ENCODE results near the gene ANKS1B. TPM values are rescaled to one million over a fixed set of nuclear protein-coding genes. Genes with fewer than 3 reads are reported as not detected.

Gene ANKS1B
- total and polyA plus RNA-seq, 7 donors = 0.46 to 7.4 (median 3.6) TPM

DNA sequence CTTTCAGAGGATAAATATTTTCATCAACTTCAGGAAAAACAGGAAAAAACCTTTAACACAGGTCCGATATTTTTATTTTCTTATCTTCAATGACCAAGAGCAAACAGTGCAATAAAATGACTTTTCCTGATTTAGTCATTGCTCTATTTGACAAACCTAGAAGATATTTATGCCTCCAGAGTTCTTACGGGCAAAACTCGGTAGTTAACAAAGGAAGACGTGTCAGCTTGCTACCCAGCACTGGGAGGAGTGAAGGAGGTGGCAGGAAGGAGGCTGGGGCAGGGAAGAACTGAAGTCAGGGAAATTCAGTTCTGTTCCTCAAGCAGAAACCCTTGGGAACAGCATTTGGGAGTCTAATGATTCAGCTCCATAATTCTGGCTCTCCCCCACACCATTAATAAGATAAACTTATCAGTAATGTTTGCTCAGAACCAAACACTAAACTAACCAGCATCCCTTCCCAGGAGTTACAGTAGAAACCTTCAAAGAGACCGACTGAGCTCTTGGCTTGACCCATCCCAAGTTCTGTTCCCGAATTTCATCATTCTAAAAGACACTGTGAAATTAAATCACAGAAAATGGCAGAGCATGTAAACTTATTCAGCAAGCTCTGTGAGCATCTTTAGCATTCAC is 1176.4 kb downstream of the ANKS1B start:
- intact Hi-C loops (cut with DNase I) = no loop called here
- TF ChIP-seq, protein P1, sequence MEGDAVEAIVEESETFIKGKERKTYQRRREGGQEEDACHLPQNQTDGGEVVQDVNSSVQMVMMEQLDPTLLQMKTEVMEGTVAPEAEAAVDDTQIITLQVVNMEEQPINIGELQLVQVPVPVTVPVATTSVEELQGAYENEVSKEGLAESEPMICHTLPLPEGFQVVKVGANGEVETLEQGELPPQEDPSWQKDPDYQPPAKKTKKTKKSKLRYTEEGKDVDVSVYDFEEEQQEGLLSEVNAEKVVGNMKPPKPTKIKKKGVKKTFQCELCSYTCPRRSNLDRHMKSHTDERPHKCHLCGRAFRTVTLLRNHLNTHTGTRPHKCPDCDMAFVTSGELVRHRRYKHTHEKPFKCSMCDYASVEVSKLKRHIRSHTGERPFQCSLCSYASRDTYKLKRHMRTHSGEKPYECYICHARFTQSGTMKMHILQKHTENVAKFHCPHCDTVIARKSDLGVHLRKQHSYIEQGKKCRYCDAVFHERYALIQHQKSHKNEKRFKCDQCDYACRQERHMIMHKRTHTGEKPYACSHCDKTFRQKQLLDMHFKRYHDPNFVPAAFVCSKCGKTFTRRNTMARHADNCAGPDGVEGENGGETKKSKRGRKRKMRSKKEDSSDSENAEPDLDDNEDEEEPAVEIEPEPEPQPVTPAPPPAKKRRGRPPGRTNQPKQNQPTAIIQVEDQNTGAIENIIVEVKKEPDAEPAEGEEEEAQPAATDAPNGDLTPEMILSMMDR (IDR thresholded peaks at IDR 0.05) = no peak
- H3K36me3 ChIP-seq (ENCODE audit: insufficient read depth in 1 of 2, low read depth in 1 of 2) = no peaks in the 10 kb centered on the region
- no peaks in the 10 kb centered on the region for H3K4me1 ChIP-seq
- WGBS, 3 donors = 41 to 52% (median 44%) methylated on average over 6 of the region's 6 CpGs
- DNase-seq (no peak), ATAC-seq (no peak)
- H3K27me3 ChIP-seq (ENCODE audit: insufficient read depth in 3 of 3, low read length in 2 of 3) = no peaks in the 10 kb centered on the region
- no peaks in the 10 kb centered on the region for H3K9me3 ChIP-seq
- H3K27ac ChIP-seq = no peak overlapping the region
- no peak overlapping the region for H3K4me3 ChIP-seq

DNA sequence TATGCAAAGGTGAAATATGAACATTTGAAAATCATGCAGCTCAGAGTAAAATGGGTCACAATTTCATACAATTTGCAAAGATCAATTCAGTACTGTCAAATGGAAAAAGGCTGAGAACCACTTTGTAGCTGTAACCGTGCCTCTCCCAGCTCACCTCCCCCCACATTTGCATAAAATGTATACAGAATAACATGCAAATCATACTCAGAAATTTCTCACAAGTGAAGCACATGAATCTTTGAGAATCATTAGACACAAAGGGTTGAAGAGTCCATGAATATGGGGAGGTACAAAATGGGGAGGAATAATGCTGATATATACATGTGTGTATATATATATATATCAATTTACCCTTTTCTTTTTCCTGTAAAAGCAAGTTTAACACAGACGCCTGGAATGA is 1177.5 kb downstream of the ANKS1B start:
- no peak for DNase-seq
- ATAC-seq = no peak
- Histone ChIP-seq H3K27ac (no peak overlapping the region), H3K4me3 (no peak overlapping the region), H3K36me3 (ENCODE audit: insufficient read depth in 1 of 2, low read depth in 1 of 2) (no peaks in the 10 kb centered on the region), H3K4me1 (no peaks in the 10 kb centered on the region), H3K27me3 (ENCODE audit: insufficient read depth in 3 of 3, low read length in 2 of 3) (no peaks in the 10 kb centered on the region), H3K9me3 (no peaks in the 10 kb centered on the region)
- 65 to 78% (median 72%) methylated on average over 2 of the region's 2 CpGs for WGBS, 3 donors
- intact Hi-C loops (cut with DNase I) = no loop called here
- TF ChIP-seq, protein P1 (IDR thresholded peaks at IDR 0.05) = no peak

DNA sequence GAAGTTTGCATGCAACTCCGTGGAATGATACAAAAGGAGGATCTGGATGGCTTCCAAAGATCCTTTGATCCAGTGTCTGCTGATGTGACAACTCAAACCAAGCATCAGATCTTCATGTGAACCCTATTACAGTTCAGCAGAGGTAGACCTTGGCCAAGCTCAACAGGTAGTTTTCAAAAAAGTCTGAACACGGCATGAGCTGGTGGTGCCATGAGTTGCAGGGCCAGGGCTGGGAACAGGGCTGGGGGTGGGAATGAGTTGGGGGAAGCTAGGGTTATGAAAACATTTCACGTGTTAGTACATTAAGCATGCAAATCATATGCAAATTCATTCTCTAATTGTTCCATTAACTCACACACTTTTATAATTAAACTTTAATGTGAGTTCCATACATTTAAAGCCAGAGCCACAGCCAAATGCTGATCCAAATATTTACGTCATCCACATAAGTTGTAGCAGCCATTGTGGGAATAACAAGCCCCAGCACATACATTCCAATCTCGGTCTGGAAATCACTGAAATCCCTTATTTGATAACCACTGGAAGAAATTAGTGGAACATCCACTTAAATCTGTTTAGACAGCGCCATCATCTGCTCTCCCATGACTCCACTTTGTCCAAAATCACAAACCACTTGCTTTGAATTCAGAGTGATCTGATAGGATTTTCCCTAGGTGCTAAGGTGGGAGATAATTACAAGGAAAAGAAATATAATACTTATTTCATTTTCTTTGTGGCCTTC is 1181.1 kb downstream of the ANKS1B start:
- Histone ChIP-seq H3K36me3 (ENCODE audit: insufficient read depth in 1 of 2, low read depth in 1 of 2) (no peaks in the 10 kb centered on the region), H3K9me3 (no peaks in the 10 kb centered on the region), H3K4me3 (no peak overlapping the region), H3K27ac (no peak overlapping the region), H3K4me1 (no peaks in the 10 kb centered on the region), H3K27me3 (ENCODE audit: insufficient read depth in 3 of 3, low read length in 2 of 3) (no peaks in the 10 kb centered on the region)
- no peak for DNase-seq
- TF ChIP-seq, protein P1 (IDR thresholded peaks at IDR 0.05) = no peak
- ATAC-seq = no peak
- intact Hi-C loops (cut with DNase I) = no loop called here
- WGBS, 3 donors = 73 to 79% (median 77%) methylated on average over 6 of the region's 6 CpGs

DNA sequence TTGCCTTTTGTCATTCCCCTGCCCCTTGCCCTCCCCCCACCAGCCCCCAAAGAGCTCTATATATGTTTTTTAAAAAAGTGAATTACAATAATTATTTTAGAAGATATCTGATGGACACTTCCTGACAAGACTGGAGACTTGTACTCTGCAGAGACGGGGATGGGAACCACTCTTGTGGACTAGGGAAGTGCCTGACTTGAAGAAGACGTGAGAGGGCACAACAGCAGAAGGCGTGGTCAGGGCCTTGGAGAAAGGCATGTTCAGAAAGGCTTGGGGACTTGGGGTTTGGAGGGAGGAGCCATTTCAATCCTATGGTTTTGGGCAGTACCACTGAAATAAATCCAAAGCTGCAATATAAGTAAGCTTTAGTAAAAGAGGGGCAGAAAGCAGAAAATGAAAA is 1184.9 kb downstream of the ANKS1B start:
- no peak overlapping the region for H3K4me3 ChIP-seq
- DNase-seq (no peak), ATAC-seq (no peak)
- intact Hi-C loops (cut with DNase I) = no loop called here
- H3K4me1 ChIP-seq = no peaks in the 10 kb centered on the region
- H3K9me3 ChIP-seq = no peaks in the 10 kb centered on the region
- no peak overlapping the region for H3K27ac ChIP-seq
- no peaks in the 10 kb centered on the region for H3K36me3 ChIP-seq (ENCODE audit: insufficient read depth in 1 of 2, low read depth in 1 of 2)
- H3K27me3 ChIP-seq (ENCODE audit: insufficient read depth in 3 of 3, low read length in 2 of 3) = no peaks in the 10 kb centered on the region
- WGBS, 3 donors = 75 to 85% (median 81%) methylated on average over 3 of the region's 3 CpGs
- TF ChIP-seq, protein P1 (IDR thresholded peaks at IDR 0.05) = no peak
